ENCODE results near the gene KCNQ4.

The KCNQ4 gene

GRCh38 chr1:40780678-40781607 lies 2.6 kb upstream of the KCNQ4 start:
- DNase-seq: no peak

DNA sequence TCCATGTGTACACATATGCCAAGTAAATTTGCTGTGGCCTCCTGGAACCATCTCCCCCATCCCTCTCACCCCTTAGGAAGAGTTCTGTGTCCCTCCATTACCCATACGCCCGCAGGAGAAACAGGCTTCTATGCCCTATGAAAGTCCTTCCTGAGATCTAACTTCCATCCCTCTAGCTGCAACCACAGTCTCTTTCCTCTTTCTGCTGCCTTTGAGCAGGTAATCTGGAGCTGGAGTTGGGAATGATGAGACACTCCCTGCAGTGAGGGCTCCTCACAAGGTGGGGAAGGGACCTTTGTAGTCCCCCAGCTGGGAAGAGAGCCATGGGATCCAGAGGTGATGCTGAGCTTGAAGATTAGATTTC lies 2.0 kb upstream of the KCNQ4 start:
- no peak for DNase-seq

- DNase-seq: no peak
Observed at GRCh38 chr1:40782371-40782956, 1.1 kb upstream of the KCNQ4 start.

- DNase-seq: no peak
Observed at GRCh38 chr1:40784141-40784770, 669 bp downstream of the KCNQ4 start.

DNA sequence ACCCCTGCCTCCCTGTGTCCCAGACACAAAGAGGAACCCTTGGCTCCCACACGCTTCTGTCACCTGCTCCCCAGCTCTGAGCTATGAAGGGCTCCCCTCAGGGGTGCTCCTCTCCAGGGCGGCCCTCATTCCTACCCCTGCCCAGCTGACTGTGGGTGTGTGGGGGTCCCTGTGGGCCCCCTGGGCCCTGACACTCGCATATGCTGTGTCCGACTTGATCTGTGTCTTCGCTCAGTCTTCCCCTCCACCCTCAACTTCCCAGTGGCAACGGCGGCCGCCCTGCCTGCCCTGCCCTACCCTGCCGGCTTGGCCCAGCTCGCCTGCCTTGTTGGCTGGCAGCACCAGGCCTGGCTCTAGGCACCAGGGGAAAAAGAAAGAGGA lies 1.2 kb downstream of the KCNQ4 start:
- DNase-seq: no peak

DNA sequence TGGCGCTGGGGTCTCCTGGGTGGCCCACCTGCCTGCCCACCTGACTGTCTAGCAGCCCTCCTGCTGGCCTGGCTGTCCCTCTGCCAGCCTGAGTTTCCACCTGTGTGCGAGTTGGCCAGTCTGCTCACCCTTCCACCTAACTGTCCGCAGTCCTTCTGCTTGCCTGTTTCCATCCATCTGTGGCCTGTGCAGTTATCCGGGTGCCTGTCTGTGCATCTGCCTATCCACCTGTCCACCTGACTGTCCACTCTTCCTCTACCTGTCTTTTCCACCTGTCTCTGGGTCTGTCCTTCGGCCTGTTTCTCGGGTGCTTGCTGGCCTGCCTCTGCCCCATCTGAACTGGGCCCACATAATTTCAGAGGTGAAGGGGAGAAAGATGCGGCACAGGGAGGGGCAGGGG lies 1.9 kb downstream of the KCNQ4 start:
- DNase-seq: no peak

DNA sequence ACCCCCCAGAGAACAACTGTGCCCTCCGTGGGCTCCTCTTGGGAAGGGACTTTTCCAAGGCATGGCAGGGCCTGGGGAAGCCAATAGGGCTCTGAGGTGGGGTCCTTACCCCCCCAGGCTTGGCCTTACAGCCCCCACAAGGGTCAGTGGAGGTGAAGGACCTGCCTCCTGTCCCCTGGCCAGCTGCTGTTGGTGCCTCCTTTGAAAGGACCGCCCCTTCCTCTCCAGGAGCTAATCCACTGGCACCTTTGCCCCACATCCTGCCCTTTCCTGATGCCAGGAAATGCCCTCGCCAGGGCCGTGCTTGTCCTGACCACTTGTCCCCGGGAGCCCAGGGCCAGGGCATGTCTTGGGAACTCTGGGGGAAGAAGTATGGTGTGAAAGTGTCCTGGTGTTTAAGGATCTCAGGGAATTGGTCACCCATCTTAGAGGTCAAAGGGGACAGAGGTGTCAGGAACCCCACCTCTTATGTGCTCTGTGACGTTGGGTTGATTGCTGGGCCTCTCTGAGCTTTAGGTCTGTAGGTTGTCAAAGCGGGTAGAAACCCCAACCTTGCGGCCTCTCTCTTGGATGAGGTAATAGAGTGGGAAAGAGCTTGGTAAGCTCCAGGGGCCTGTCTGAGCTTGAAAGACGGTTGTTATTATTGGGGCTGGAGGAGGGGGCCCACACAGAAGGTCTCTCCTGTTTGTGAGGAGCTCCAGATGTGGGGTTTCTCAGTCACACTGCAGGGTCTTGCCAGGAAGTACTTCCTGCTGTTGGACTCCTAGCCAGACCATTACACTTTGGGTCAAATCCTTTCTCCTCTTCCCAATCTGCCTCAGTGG lies 2.8 kb downstream of the KCNQ4 start:
- no peak for DNase-seq

- no peak for DNase-seq
Observed at GRCh38 chr1:40786995-40787705, 3.6 kb downstream of the KCNQ4 start.

- no peak for DNase-seq
Observed at GRCh38 chr1:40787737-40788560, 4.4 kb downstream of the KCNQ4 start.

DNA sequence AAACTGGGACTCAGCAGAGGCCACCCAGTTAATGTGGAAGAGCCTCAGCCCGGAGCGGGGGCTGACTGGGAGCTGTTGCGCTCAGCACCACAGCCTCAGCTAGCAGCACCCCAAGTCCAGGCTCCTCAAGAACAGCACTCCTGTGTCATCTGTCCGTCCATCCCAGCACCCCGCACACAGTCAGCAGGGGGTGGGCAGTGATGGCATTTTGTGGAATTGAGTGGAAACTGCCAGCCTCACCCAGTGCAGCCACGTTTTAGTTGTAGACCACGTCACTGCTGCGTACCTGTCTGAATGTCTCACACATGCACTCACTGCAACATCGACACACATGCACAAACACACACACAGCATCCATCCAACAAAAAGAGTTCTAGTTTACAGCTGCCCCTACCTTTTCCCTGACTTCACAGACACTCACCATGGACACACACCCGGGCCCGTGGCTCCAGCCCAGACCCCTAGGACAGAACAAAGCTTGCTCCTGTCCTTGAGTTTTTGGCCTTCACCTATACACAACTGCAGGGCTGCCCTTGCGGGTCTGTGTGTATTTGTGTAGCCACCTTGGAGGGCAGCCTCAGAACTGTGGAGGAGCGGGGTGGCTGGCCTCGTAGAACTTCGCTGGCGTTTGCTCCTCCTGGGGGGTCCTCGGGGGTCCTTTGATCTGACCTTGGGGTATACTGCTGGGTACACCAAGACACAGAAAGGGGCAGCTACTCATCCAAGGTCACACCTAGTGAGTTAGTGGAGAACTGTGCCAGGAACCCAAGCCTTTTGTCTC lies 5.2 kb downstream of the KCNQ4 start:
- DNase-seq: no peak

- no peak for DNase-seq
Observed at GRCh38 chr1:40789342-40789598, 5.7 kb downstream of the KCNQ4 start.

GRCh38 chr1:40789661-40790430 lies 6.3 kb downstream of the KCNQ4 start:
- DNase-seq: no peak

- DNase-seq: no peak
Observed at GRCh38 chr1:40792036-40792435, 8.4 kb downstream of the KCNQ4 start.

DNA sequence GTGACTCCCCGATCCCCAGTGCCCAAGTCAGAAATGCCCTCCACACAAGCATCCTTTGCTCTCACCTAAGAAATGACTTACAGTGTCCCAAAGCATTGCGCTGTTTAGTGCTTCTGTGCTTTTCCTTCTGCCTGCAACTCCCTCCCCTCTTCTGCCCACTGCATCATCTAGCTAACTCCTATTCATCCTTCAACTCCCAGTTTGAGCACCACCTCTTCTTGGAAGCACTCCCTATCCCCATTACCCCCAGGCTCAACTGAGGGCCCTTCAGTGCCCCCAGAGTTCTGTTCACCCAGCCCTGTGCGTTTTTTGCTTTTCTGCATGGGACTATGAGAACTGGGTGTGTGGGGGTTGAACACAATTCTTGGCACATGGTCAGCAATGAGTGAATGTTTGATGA lies 10.0 kb downstream of the KCNQ4 start:
- no peak for DNase-seq

DNA sequence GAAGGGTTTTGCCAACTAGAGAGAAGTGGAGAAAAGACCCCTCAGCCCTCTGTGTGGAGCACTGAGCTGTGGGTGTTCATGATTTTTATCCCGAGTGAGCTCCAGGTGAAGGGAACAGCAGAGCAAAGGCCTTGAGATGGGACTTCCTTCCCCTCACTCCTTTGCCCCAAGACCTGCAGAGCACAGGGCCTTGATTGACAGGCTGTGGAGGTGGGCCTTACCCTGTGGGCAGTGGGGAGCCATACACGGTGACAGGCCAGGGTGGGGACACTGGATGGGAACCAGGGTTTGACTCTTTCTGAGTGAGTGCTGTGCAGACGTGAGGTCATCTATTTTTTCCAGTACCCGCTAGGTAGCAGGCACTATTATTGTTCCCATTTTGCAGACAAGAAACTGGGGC lies 10.5 kb downstream of the KCNQ4 start:
- DNase-seq: no peak

DNA sequence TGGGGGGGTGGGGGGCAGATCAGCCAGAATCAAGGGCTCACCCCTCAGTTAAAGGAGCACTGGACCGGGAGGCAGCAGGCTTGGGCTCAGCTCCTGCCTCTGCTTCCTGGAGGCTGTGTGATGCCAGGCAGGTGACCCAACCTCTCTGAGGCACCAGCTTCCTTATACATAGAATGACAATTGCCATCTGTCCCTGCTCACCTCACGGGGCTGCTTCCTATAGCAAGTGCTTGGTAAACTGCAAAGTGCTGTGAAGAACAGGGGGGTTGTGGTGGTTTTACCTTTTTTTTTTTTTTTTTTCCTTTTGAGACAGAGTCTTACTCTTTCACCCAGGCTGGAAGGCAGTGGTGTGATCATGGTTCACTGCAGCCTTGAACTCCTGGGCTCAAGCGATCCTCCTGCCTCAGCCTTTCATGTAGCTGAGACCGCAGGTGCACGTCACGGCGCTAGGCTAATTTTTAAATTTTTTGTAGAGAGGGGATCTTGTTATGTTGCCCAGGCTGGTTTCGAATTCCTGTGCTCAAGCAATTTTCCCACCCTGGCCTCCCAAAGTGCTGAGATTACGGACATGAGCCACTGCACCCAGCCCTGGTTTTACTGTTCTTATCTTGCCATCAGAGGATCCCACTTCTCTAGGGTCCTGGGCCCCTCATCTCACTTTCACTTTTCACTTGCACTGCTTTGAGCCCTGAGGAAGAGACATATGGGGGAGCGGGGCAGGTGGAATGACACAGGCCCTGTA lies 11.6 kb downstream of the KCNQ4 start:
- no peak for DNase-seq

- no peak for DNase-seq
Observed at GRCh38 chr1:40795811-40796586, 12.4 kb downstream of the KCNQ4 start.

DNA sequence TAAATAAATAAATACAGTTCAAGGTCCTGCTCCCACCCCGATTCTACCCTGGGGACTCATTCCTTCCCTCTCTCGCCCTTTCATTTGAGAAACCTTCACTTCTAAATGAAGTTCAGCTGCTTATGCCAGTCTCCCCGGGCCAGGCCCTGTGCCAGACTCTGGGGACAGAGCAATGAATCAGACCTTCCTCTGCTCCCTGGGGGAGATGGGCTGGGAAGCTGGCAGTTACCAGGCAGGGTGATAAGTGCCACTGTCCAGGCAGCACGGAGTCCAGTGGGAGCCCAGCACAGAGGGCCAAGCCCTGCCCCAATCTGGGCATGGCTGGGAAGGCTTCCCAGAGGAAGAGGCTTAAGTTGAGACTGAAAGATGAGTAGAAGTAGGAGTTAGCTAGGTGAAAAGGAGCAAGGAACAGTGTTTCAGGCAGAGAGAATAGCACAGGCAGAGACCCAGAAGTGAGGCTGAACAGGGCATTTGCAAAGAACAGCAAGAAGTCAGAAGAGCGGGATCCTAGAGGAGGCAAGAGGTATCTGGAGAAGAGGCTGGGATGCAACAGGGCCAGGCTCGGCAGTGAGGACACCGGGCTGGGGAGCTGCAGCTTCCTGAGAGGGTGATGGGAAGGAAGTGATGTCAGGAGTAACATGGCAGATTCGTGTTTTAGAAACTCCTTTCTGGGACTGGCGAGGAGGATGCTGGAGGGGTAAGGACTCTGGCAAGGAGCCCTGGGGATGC lies 13.5 kb downstream of the KCNQ4 start:
- no peak for DNase-seq

Data from NCI-H1417 treated with DMSO at 0.1 percent for 48 hours (cell line).